Cardiac muscle cell (in vitro differentiated cells and primary cell): ENCODE data around the gene ZNF611. TPM values are rescaled to one million over a fixed set of nuclear protein-coding genes. Genes with fewer than 3 reads are reported as not detected.
"Not testable (repeated sequence)": the region's sequence is repeated elsewhere in the genome, so short reads cannot be mapped to it uniquely, and the experiment has no call there.

ENCODE experiments used
- DNase-seq, 2 donors: peaks; one replicate each; pipeline versions ENCODE4 v3.0.0 to v3.0.0-alpha.2; 2010 to 2017; ENCODE audit warnings: low read depth in 1 of 2, low spot score in 1 of 2
- H3K27ac ChIP-seq: fragments of 200-600 bp; sonication (generic); 2 replicates; pipeline ENCODE4 v1.5.1; 2016
- H3K27me3 ChIP-seq: fragments of 200-600 bp; sonication (generic); 2 replicates; pipeline ENCODE4 v1.6.0; 2016; ENCODE audit warnings: control low read depth
- H3K36me3 ChIP-seq: fragments of 200-600 bp; sonication (generic); 2 replicates; pipeline ENCODE4 v1.5.1; 2016; ENCODE audit warnings: control low read depth
- H3K4me1 ChIP-seq: fragments of 200-600 bp; sonication (generic); 2 replicates; pipeline ENCODE4 v1.8.1; 2017; ENCODE audit warnings: low read depth, mild to moderate bottlenecking, mixed run types
- H3K4me3 ChIP-seq: fragments of 200-600 bp; sonication (generic); 2 replicates; pipeline ENCODE4 v1.5.1; 2016; ENCODE audit warnings: mild to moderate bottlenecking
- H3K9me3 ChIP-seq: fragments of 200-600 bp; sonication (generic); 2 replicates; pipeline ENCODE4 v1.5.1; 2017; ENCODE audit warnings: low read depth, mild to moderate bottlenecking, control low read depth
- polyA plus RNA-seq: library from polyadenylated mRNA; unstranded; fragments of >200 nt; fragmentation: Nextera tagmentation; extraction: Ambion mirVana; gene quantifications from 2 replicates; pipeline ENCODE4 v1.2.1, GENCODE V29; 2016
- total RNA-seq: library from RNA; depleted of rRNA; stranded (reverse); fragments of >200 nt; gene quantifications from 2 replicates; pipeline ENCODE4 v1.2.3, GENCODE V29; 2016
- TF ChIP-seq, protein P1 (sequence below): IDR thresholded peaks from 2 replicates; pipeline ENCODE4 v1.5.1; 2012; ENCODE audit warnings: low read depth, mild to moderate bottlenecking, low read length

The ZNF611 gene
- total and polyA plus RNA-seq, 2 experiments from 2014 or later, result 12.4 to 15.4 TPM

GRCh38 chr19:52687684-52688083 is 47.2 kb downstream of the ZNF611 start:
- TF ChIP-seq, protein P1, sequence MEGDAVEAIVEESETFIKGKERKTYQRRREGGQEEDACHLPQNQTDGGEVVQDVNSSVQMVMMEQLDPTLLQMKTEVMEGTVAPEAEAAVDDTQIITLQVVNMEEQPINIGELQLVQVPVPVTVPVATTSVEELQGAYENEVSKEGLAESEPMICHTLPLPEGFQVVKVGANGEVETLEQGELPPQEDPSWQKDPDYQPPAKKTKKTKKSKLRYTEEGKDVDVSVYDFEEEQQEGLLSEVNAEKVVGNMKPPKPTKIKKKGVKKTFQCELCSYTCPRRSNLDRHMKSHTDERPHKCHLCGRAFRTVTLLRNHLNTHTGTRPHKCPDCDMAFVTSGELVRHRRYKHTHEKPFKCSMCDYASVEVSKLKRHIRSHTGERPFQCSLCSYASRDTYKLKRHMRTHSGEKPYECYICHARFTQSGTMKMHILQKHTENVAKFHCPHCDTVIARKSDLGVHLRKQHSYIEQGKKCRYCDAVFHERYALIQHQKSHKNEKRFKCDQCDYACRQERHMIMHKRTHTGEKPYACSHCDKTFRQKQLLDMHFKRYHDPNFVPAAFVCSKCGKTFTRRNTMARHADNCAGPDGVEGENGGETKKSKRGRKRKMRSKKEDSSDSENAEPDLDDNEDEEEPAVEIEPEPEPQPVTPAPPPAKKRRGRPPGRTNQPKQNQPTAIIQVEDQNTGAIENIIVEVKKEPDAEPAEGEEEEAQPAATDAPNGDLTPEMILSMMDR, result no peak
- H3K4me1 ChIP-seq, result peaks cover 17% of the 10 kb centered on the region
- H3K9me3 ChIP-seq, result no peaks in the 10 kb centered on the region
- H3K27me3 ChIP-seq, result no peaks in the 10 kb centered on the region
- H3K36me3 ChIP-seq, result no peaks in the 10 kb centered on the region
- H3K4me3 ChIP-seq, result no peak overlapping the region
- no peak overlapping the region for H3K27ac ChIP-seq
- no peak for DNase-seq

DNA sequence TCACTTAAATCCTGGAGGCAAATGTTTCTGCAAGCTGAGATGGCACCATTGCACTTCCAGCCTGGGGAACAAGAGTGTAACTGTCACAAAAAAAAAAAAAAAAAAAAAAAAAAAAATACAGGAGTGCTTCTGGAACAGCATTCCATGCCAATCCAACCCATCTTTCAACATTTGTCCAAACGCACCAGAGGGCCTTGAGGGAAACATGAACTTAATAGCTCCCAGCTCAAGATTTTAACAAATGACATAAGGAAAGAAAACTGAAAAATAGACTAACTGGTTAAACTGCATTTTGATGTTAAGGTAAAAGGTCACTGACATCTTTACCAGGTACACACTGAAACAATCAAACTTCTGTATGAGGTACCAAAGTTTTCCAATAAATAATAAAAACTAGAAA is 49.0 kb downstream of the ZNF611 start:
- no peak overlapping the region for H3K27ac ChIP-seq
- H3K9me3 ChIP-seq, result no peaks in the 10 kb centered on the region
- H3K36me3 ChIP-seq, result no peaks in the 10 kb centered on the region
- no peak for DNase-seq
- no peak overlapping the region for H3K4me3 ChIP-seq
- TF ChIP-seq, protein P1, result no peak
- peaks cover 5% of the 10 kb centered on the region for H3K4me1 ChIP-seq
- no peaks in the 10 kb centered on the region for H3K27me3 ChIP-seq

GRCh38 chr19:52681216-52681615 is 53.6 kb downstream of the ZNF611 start:
- not testable (repeated sequence) for H3K4me1 ChIP-seq, H3K27me3 ChIP-seq, DNase-seq, H3K36me3 ChIP-seq, H3K9me3 ChIP-seq, H3K4me3 ChIP-seq, H3K27ac ChIP-seq

DNA sequence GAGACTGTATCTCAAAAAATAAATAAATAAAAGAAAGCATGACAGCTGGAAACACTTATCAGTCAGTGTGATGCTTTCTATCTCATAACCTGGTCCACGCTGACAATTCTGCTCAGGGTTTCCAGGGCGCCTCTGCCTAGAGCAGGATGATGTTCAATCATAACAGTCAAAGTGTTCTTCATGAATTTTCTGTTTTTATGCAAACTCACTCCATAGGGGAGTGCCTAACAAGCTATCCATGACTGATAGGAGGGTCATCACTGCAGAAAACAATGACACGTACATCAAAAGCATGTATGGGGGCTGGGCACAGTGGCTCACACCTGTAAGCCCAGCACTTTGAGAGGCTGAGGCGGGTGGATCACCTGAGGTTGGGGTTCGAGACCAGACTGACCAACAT is 55.2 kb downstream of the ZNF611 start:
- TF ChIP-seq, protein P1, result no peak
- H3K9me3 ChIP-seq, result no peaks in the 10 kb centered on the region
- H3K27me3 ChIP-seq, result no peaks in the 10 kb centered on the region
- no peak overlapping the region for H3K4me3 ChIP-seq
- no peak overlapping the region for H3K27ac ChIP-seq
- DNase-seq, result no peak
- H3K4me1 ChIP-seq, result no peaks in the 10 kb centered on the region
- no peaks in the 10 kb centered on the region for H3K36me3 ChIP-seq

DNA sequence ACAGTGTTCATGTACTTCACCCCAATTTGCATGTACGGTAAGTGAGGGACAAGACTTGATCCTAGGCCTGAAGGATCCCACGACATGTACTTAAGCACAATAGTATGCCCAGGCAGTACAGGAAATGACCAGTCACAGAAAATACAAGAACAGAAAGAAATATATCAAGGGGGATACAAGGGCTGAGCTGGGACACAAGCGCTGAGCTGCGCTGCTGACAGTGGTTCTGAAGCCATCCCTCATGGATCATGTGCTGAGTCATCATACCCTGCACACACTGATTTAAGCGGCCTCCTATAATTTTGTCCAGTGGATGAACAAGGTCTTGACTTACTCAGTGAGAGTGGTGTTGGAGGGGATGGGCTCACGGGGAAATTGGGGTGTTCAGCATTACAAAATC is 59.6 kb downstream of the ZNF611 start:
- H3K4me3 ChIP-seq, H3K36me3 ChIP-seq: not testable (repeated sequence)

DNA sequence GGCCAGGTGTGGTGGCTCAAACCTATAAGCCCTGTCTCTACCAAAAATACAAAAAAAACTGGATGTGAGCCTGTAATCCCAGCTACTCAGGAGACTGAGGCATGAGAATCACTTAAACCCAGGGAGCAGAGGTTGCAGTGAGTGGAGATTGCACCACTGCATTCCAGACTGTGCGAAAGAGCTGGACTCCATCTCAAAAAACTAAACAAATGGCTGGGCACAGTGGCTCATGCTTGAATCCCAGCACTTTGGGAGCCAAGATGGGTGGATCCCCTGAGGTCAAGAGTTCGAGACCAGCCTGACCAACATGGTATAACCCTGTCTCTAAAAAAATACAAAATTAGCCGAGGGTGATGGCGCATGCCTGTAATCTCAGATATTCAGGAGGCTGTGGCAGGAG is 61.8 kb downstream of the ZNF611 start:
- TF ChIP-seq, protein P1, result no peak
- DNase-seq, result peak in 1 of 2 donors; percentile 32
- no peaks in the 10 kb centered on the region for H3K36me3 ChIP-seq
- no peaks in the 10 kb centered on the region for H3K9me3 ChIP-seq
- H3K4me3 ChIP-seq, result no peak overlapping the region
- no peaks in the 10 kb centered on the region for H3K27me3 ChIP-seq
- H3K27ac ChIP-seq, result no peak overlapping the region
- no peaks in the 10 kb centered on the region for H3K4me1 ChIP-seq

More for the DNA sequence above, 59.6 kb downstream of the ZNF611 start:
- not testable (repeated sequence) for H3K27me3 ChIP-seq, H3K27ac ChIP-seq, H3K9me3 ChIP-seq, DNase-seq, H3K4me1 ChIP-seq

- Histone ChIP-seq H3K9me3 (no peaks in the 10 kb centered on the region), H3K4me1 (no peaks in the 10 kb centered on the region), H3K36me3 (no peaks in the 10 kb centered on the region), H3K27ac (no peak overlapping the region), H3K27me3 (no peaks in the 10 kb centered on the region), H3K4me3 (no peak overlapping the region)
- DNase-seq, result no peak
- TF ChIP-seq, protein P1, result no peak
These were observed 64.8 kb downstream of the ZNF611 start for GRCh38 chr19:52670046-52670445.
